B cell (primary cell): ENCODE results near the gene ST3GAL3. TPM values are rescaled to one million over a fixed set of nuclear protein-coding genes. Genes with fewer than 3 reads are reported as not detected.

Source experiments
- ATAC-seq: fragments of 200-7000 bp; cut with Tn5 transposase; one replicate; pipeline ENCODE4 v1.10.0; 2021; ENCODE audit warnings: low read depth, mild to moderate bottlenecking, moderate number of reproducible peaks, moderate library complexity
- CTCF ChIA-PET: fragments of 350-600 bp; sonication (Branson Sonifier 250); formaldehyde crosslinking; loops from one replicate; lab custom pipeline; 2021; ENCODE audit warnings: antibody characterized with exemption, inconsistent platforms; lab: Charles Lee
- POLR2A ChIA-PET: fragments of 350-600 bp; sonication (Branson Sonifier 250); formaldehyde crosslinking; loops from one replicate; lab custom pipeline; 2021; ENCODE audit warnings: antibody characterized with exemption; lab: Charles Lee
- DNase-seq: peaks from one replicate; pipeline ENCODE4 v3.0.0; 2013
- H2AFZ ChIP-seq: 2 replicates; pipeline ENCODE4 v1.6.1; 2012; ENCODE audit warnings: mild to moderate bottlenecking, low read depth, low read length; ENCODE audit not compliant: insufficient read depth, poor library complexity, severe bottlenecking
- H3K27ac ChIP-seq, 2 donors: 1 replicate in 1 of 2; 2 replicates in 1 of 2; pipeline ENCODE4 v1.5.1; 2012 to 2013; ENCODE audit warnings: low read length in 2 of 2, mild to moderate bottlenecking in 2 of 2, moderate library complexity in 1 of 2
- H3K27me3 ChIP-seq, 4 experiments: fragments of 200-600 bp in 1 of 4; sonication (generic) in 1 of 4; replicated peaks in 1 of 4; 1 replicate in 2 of 4; 2 replicates in 2 of 4; pipeline versions ENCODE4 v1.6.1 to v1.7.0; 2013 to 2016; ENCODE audit warnings: low read length in 3 of 4, mild to moderate bottlenecking in 2 of 4, mixed read lengths in 1 of 4, moderate library complexity in 1 of 4; ENCODE audit not compliant: insufficient read depth in 4 of 4, control insufficient read depth in 3 of 4; ENCODE audit errors: control extremely low read depth in 1 of 4
- H3K36me3 ChIP-seq, 2 experiments: replicated peaks in 1 of 2; 1 replicate in 1 of 2; 2 replicates in 1 of 2; pipeline versions ENCODE4 v1.6.1 to v1.7.1; 2013; ENCODE audit warnings: low read length in 1 of 2; ENCODE audit not compliant: insufficient read depth in 2 of 2, control insufficient read depth in 1 of 2; ENCODE audit errors: control extremely low read depth in 1 of 2, extremely low read depth in 1 of 2
- H3K4me1 ChIP-seq, 2 donors: fragments of 200-600 bp in 1 of 2; sonication (generic) in 1 of 2; 1 replicate in 1 of 2; 2 replicates in 1 of 2; pipeline versions ENCODE4 v1.5.1 to v1.6.1; 2013 to 2017; ENCODE audit warnings: low read length in 2 of 2; ENCODE audit not compliant: control insufficient read depth in 2 of 2, insufficient read depth in 2 of 2
- H3K4me2 ChIP-seq: replicated peaks from 2 replicates; pipeline ENCODE3; 2012; ENCODE audit warnings: mild to moderate bottlenecking, low read depth, low read length; ENCODE audit not compliant: poor library complexity, severe bottlenecking
- H3K4me3 ChIP-seq, 5 experiments: fragments of 200-600 bp in 1 of 5; sonication (generic) in 1 of 5; 1 replicate in 3 of 5; 2 replicates in 2 of 5; pipeline versions ENCODE4 v1.5.1 to v1.7.0; 2011 to 2016; ENCODE audit warnings: low read length in 4 of 5, mild to moderate bottlenecking in 4 of 5, low read depth in 2 of 5, control low read depth in 1 of 5, moderate library complexity in 1 of 5; ENCODE audit not compliant: insufficient read depth in 1 of 5; ENCODE audit errors: control extremely low read depth in 1 of 5, extremely low read depth in 1 of 5
- H3K79me2 ChIP-seq: fragments of 200-600 bp; sonication (generic); one replicate; pipeline ENCODE4 v1.6.0; 2016; ENCODE audit warnings: low read length; ENCODE audit not compliant: control insufficient read depth, insufficient read depth
- H3K9ac ChIP-seq: fragments of 200-600 bp; sonication (generic); 2 replicates; pipeline ENCODE4 v1.6.1; 2017; ENCODE audit warnings: mild to moderate bottlenecking, low read length, moderate library complexity
- H3K9me3 ChIP-seq, 3 donors: one replicate each; pipeline versions ENCODE4 v1.6.1 to v1.7.1; 2013; ENCODE audit warnings: low read length in 2 of 3; ENCODE audit not compliant: control insufficient read depth in 2 of 3, insufficient read depth in 1 of 3; ENCODE audit errors: control extremely low read depth in 1 of 3
- H4K20me1 ChIP-seq: 2 replicates; pipeline ENCODE4 v1.6.0; 2012; ENCODE audit warnings: mild to moderate bottlenecking, low read length; ENCODE audit not compliant: insufficient read depth, control insufficient read depth, poor library complexity, severe bottlenecking
- H3K27ac Mint-ChIP-seq: one replicate; pipeline ENCODE4 v1.8.0; 2021; ENCODE audit warnings: mixed read lengths
- H3K27me3 Mint-ChIP-seq: one replicate; pipeline ENCODE4 v1.8.0; 2021; ENCODE audit warnings: mixed read lengths
- H3K4me1 Mint-ChIP-seq: one replicate; pipeline ENCODE4 v1.8.0; 2021; ENCODE audit warnings: mixed read lengths
- H3K4me3 Mint-ChIP-seq: one replicate; pipeline ENCODE4 v1.8.0; 2021; ENCODE audit warnings: mixed read lengths
- H3K9me3 Mint-ChIP-seq: one replicate; pipeline ENCODE4 v1.8.0; 2022; ENCODE audit warnings: mixed read lengths; ENCODE audit not compliant: insufficient read depth
- EZH2 ChIP-seq: IDR thresholded peaks from 2 replicates; pipeline ENCODE4 v1.6.1; 2012; ENCODE audit warnings: borderline replicate concordance, low read depth, mild to moderate bottlenecking, moderate library complexity, low read length; ENCODE audit not compliant: insufficient read depth, poor library complexity, severe bottlenecking
- WGBS: methylation state at CpG from one replicate; pipeline ENCODE4 v1.1.5; 2013; ENCODE audit warnings: missing lambda C conversion rate; ENCODE audit not compliant: insufficient coverage; 5-methylcytosine and 5-hydroxymethylcytosine counted together
- intact Hi-C: fragments of 100-400 bp; cut with micrococcal nuclease; formaldehyde crosslinking; loops from one replicate; pipeline ENCODE4 v1.10.0; 2022
- polyA plus RNA-seq: library from polyadenylated mRNA; depleted of rRNA; stranded (reverse); fragments of >200 nt; gene quantifications from 2 replicates; pipeline ENCODE4 v1.2.3, GENCODE V29; 2012
- total RNA-seq, 2 donors: library from RNA; stranded (reverse); fragments of 120-200 nt in 1 of 2; gene quantifications; 1 replicate in 1 of 2; 2 replicates in 1 of 2; pipeline versions ENCODE4 v1.2.3 to v1.2.4, GENCODE V29; 2013 to 2022
- TF ChIP-seq, protein P1 (sequence below): fragments of 200-600 bp; IDR thresholded peaks from one replicate; pipeline ENCODE4 v1.8.0; 2022; ENCODE audit warnings: antibody characterized with exemption, mild to moderate bottlenecking

Gene ST3GAL3
- total and polyA plus RNA-seq, 2 donors (not counting 1 experiment from before 2014, with no cell fraction given): 16.8 to 31.4 TPM

DNA sequence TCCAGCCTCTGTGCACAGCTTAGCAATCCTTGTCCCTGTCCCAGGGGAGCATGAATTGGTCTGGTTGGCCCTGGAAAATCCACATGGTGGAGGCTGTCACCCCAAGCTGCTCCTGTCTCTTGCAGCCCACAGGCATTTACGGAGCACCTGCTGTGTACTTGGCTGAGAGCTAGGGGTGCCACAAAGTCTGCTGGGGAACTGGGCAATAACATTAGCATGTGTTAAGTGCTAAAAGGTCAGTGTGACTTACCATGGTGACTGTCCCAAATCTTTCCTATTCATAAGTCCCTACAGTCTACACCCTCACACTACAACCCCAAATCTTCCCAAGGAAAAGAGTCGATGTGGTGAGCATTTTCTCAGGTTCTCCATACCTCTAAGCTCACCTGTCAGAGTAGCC is 172.7 kb downstream of the ST3GAL3 start:
- Histone ChIP-seq H3K9ac (no peak overlapping the region), H3K79me2 (no peaks in the 10 kb centered on the region), H3K27me3 (no peaks in the 10 kb centered on the region), H3K27ac (no peak overlapping the region), H3K4me3 (no peak overlapping the region), H4K20me1 (no peaks in the 10 kb centered on the region), H3K4me2 (no peak overlapping the region), H3K36me3 (peaks cover 0 to 6% of the 10 kb centered on the region in 2 experiments), H3K9me3 (no peaks in the 10 kb centered on the region), H2AFZ (no peak overlapping the region), H3K4me1 (no peaks in the 10 kb centered on the region)
- no peak overlapping the region for H3K27ac Mint-ChIP-seq
- no peak overlapping the region for H3K4me3 Mint-ChIP-seq
- WGBS: 100% methylated on average over 2 of the region's 2 CpGs
- ChIA-PET CTCF (no interaction called here), POLR2A (no interaction called here)
- no peak for ATAC-seq
- TF ChIP-seq, protein P1, sequence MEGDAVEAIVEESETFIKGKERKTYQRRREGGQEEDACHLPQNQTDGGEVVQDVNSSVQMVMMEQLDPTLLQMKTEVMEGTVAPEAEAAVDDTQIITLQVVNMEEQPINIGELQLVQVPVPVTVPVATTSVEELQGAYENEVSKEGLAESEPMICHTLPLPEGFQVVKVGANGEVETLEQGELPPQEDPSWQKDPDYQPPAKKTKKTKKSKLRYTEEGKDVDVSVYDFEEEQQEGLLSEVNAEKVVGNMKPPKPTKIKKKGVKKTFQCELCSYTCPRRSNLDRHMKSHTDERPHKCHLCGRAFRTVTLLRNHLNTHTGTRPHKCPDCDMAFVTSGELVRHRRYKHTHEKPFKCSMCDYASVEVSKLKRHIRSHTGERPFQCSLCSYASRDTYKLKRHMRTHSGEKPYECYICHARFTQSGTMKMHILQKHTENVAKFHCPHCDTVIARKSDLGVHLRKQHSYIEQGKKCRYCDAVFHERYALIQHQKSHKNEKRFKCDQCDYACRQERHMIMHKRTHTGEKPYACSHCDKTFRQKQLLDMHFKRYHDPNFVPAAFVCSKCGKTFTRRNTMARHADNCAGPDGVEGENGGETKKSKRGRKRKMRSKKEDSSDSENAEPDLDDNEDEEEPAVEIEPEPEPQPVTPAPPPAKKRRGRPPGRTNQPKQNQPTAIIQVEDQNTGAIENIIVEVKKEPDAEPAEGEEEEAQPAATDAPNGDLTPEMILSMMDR: no peak
- TF ChIP-seq EZH2: no peak
- no peaks in the 10 kb centered on the region for H3K4me1 Mint-ChIP-seq
- no peak for DNase-seq
- intact Hi-C loops: no loop called here
- H3K27me3 Mint-ChIP-seq: no peaks in the 10 kb centered on the region
- no peaks in the 10 kb centered on the region for H3K9me3 Mint-ChIP-seq

DNA sequence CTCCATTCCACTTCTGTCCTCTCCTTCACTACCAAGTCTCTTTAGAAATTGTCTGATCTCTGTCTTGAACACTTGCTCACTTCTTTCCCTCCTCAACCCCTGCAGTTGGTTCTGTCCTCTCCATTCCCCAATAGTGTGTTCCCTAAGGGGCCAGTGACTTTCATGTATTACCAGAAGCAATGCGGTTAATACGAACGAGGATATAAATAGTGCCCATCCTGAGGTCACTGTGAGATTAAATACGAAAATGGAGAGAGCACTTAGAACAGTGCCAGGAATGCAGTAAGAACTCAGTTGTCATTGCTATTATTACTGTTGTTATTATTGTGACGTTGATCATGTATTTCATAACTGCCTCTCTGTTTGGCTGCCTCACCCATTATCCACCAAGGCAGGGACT is 173.3 kb downstream of the ST3GAL3 start:
- Histone ChIP-seq H3K36me3 (peaks cover 0 to 6% of the 10 kb centered on the region in 2 experiments), H3K4me1 (no peaks in the 10 kb centered on the region), H3K4me2 (no peak overlapping the region), H2AFZ (no peak overlapping the region), H3K9me3 (no peaks in the 10 kb centered on the region), H3K27ac (no peak overlapping the region), H4K20me1 (no peaks in the 10 kb centered on the region), H3K9ac (no peak overlapping the region), H3K4me3 (no peak overlapping the region), H3K79me2 (no peaks in the 10 kb centered on the region), H3K27me3 (no peaks in the 10 kb centered on the region)
- Mint-ChIP-seq H3K9me3 (no peaks in the 10 kb centered on the region), H3K4me3 (no peak overlapping the region), H3K27ac (no peak overlapping the region), H3K4me1 (no peaks in the 10 kb centered on the region), H3K27me3 (no peaks in the 10 kb centered on the region)
- ChIA-PET POLR2A (no interaction called here), CTCF (no interaction called here)
- ATAC-seq (no peak), DNase-seq (no peak)
- TF ChIP-seq EZH2: no peak
- TF ChIP-seq, protein P1: no peak
- intact Hi-C loops: no loop called here
- WGBS: 93% methylated on average over 3 of the region's 5 CpGs
